Dedifferentiated amniotic fluid mesenchymal stem cell (primary cell): Measurements from ENCODE around the gene MED8.
"Not testable (repeated sequence)": the region's sequence is repeated elsewhere in the genome, so short reads cannot be mapped to it uniquely, and the experiment has no call there.

Source experiments
- DNase-seq: peaks from one replicate; pipeline ENCODE4 v3.0.0-alpha.2; 2016; ENCODE audit errors: extremely low spot score

Gene MED8

DNA sequence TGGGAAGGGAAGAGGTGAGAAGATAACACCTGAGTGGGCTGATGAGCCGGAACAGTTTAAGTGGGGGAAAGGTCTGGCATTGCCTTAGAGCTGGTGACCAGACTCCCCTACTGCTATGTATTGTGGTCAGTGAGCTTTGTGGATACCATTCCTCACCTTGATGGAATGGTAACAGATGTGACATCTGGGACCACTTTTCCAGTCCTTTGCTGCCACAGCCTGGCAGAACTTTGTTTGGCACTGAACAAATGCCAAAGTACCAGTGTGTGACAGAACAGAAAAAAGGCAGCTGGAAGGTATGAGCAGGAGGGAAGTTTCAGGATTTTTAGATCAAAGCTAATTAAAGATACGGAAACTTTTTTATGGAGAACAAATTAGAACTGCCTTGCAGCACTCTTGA, 6.2 kb downstream of the MED8 start:
- DNase-seq: no peak

- no peak for DNase-seq
Observed at GRCh38 chr1:43382027-43382779, 7.4 kb downstream of the MED8 start.

DNA sequence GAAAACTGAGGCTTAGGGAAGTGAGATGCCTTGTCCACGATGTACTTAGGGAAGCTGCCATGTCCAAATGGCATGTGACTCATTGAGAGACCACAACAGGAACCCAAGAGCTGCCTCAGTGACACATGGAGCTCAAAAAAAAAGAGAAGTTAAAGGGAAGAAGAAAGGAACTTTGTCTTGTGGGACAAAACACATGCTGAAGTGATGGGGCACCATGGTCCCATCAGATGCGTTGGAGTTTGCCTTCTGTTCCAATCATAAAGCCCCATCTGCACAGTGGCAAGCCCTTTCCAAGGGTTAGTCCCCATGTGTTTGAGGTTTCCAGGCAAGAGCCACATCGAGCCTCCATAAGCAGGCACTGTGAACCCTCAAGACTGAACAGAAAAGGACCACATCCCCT, 8.0 kb downstream of the MED8 start:
- no peak for DNase-seq

DNA sequence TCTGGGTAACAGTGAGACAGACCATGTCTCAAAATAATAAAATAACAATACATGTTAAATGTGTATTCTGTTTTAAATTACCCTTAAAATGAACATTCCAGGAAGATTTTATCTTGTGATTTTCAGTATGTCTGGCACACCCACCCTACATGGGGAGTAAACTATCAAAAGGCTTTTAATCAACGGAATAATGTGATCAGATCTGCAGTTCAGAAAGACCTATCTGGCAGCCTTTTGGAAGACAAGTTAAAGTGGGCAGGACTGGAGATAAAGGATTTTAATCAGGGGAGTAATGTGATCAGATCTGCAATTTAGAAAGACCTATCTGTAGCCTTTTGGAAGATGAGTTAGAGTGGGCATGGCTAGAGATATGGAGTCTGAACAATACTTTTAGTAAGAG, 10.1 kb downstream of the MED8 start:
- no peak for DNase-seq

GRCh38 chr1:43377831-43378230, 11.8 kb downstream of the MED8 start:
- DNase-seq: no peak

GRCh38 chr1:43376723-43377235, 12.8 kb downstream of the MED8 start:
- DNase-seq: no peak

GRCh38 chr1:43373066-43373940, 16.3 kb downstream of the MED8 start:
- DNase-seq: no peak

DNA sequence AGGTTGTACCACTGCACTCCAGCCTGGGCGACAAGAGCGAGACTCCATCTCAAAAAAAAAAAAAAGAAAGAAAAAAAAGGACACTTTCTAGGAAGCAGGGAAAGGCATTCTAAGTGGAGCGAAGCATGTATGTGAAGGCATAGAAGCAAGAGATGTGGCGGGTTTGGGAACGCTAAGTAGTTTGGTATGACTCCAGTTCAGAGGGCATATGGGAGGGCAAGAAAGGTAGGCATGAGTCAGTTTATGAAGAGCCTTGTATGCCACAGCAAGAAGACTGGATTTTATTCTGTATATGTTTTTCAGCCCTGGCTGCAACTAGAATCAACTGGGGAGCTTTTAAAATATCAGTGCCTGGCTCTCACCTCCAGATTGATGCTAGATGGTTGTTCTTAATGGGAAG, 17.4 kb downstream of the MED8 start:
- DNase-seq: no peak

DNA sequence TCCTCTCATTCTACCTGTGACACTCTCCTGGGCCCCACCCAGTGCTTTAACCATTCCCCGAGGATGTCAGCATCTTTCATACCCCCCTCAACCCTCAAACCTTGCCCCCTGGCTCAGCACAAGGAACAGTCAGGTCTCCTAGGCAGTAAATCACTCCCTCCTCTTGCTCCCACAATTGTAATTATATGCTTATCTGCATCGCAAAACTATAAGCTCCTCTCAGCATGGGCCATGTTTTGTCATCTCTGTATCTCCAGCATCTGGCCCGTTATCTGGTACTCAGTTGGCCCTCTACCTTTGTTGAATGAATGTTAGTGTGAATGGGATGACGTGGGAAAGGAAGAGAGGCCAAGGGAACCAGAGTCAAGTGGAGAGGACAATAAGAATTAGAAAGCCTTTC, 19.0 kb downstream of the MED8 start:
- DNase-seq: no peak

DNA sequence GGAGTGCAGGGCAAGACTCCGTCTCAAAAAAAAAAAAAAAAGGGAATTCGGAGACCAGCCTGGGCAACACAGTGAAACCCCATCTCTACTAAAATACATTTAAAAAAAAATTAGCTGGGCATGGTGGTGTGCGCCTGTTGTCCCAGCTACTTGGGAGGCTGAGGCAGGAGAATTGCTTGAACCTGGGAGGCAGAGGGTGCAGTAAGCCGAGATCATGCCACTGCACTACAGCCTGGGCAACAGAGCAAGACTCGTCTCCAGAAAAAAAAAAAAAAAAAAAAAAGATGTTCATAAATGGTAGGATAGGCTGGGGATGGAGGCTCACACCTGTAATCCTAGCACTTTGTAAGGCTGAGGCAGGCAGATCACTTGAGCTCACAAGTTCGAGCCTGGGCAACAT, 19.8 kb downstream of the MED8 start:
- not testable (repeated sequence) for DNase-seq

GRCh38 chr1:43368646-43369020, 21.0 kb downstream of the MED8 start:
- no peak for DNase-seq

GRCh38 chr1:43367904-43368645, 21.5 kb downstream of the MED8 start, which contains the start of gene ELOVL1:
Gene ELOVL1, minus strand, starts transcription at chr1:43368011. Its CDS starts 2,402 bp downstream, at chr1:43365609.
- peak; percentile 62 for DNase-seq

GRCh38 chr1:43367026-43367903, 22.3 kb downstream of the MED8 start:
- no peak for DNase-seq

- DNase-seq: no peak
Observed at GRCh38 chr1:43366601-43367025, 23.0 kb downstream of the MED8 start.

DNA sequence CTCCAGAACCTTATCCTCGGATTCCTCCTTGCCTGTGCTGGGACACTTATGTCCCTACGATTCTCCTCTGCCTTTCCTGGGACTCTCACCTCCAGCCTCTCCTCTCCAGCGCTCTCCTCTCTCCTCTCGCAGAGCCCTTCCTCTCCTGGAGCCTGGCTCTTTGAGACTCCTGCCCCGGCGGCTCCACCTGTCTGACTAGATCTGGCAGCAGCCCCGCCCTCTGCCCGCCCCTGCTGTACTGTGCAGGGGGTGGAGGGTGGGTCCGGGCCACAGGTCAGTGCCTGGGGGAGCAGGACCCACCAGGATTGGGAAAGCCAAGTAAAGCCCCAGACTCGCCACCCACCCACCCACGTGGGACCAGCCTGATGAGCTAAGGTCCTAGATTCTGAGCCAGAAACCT, 23.4 kb downstream of the MED8 start:
- no peak for DNase-seq

- no peak for DNase-seq
Observed at GRCh38 chr1:43365678-43366077, 23.9 kb downstream of the MED8 start.

DNA sequence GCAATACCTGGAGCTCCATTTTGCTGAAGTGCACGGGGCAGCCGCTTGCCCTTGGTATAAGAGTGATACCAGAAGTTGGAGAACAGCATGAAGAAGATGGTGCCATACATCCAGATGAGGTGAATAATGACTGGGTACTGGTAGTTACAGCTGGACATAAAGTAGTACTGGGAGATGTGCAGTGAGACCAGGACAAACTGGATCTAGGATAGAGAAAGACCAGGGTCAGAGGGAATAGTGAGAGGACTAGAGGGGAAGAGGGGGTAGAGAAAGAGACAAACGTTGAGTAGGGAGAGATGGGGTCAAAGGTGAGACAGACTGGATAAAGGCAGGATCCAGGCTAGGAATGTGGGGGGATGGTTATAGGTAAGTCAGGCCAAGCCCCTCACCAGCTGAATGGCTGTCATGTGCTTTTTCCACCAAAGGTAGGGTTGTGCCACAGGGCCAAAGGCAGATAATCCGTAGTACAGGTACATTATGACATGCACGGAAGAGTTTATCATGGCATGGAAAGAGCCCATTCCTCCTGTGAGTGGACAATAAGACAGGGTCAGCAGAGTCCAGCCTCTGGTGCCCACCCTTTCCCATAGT, 25.6 kb downstream of the MED8 start:
- DNase-seq: no peak

DNA sequence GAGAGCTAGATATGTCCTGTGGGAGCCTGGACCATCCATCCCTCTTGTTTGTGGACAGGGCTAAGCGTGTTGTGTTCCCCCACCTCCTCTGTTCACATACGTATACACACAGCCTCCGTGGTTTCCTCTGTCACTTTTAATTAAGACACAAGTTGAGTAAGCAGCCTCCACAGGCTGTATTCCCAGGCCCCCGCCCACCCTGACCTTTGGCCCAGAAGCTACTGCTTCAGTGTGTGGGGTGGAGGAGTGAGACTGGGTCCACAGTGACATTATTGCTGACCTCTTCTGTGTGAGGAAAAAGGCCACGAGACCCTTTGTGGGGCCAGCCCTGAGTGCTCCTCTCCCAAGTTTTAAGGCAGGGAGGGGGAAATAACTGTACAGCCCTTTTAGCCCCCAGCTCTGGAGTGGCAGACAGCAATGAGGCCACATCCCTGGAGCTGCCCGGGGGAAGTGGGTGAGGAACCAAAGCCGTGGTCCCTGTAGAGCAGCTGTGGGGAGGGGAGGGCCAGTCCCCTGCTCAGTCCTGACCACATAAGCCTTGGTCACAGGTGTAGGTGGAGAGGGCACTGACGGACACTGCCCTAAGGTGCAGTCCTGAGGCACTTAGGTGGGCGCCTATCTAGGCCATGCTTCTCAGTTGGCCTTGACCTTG, 26.2 kb downstream of the MED8 start:
- DNase-seq: no peak

GRCh38 chr1:43360616-43361015, 29.0 kb downstream of the MED8 start:
- no peak for DNase-seq

DNA sequence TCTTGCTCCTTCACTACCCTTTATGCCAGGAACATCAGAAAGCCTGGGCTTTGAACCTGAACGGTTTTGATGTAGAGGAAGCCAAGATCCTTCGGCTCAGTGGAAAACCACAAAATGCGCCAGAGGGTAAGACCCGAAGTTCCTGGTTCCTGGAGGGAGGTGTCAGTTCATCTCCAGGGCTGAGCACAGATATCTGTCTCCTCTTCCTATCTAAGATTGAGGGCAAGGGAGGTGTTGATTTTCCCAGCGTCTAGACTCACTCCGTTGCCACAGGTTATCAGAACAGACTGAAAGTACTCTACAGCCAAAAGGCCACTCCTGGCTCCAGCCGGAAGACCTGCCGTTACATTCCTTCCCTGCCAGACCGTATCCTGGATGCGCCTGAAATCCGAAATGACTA, 29.9 kb downstream of the MED8 start:
- no peak for DNase-seq
